Colonic mucosa (tissue), 4 donors: ENCODE results near the gene ITGAL. TPM values are rescaled to one million over a fixed set of nuclear protein-coding genes. Genes with fewer than 3 reads are reported as not detected.
A peak's percentile ranks its signal among the peaks of the same experiment; 100 is the strongest.

ENCODE experiments used
- DNase-seq: peaks from one replicate; pipeline ENCODE4 v3.0.0-alpha.2; 2020
- H3K27ac ChIP-seq: fragments of 200-600 bp; one replicate; pipeline ENCODE4 v1.8.0; 2021
- H3K27me3 ChIP-seq: fragments of 200-600 bp; one replicate; pipeline ENCODE4 v1.8.0; 2021
- H3K36me3 ChIP-seq: fragments of 200-600 bp; one replicate; pipeline ENCODE4 v1.8.0; 2021
- H3K4me1 ChIP-seq: fragments of 200-600 bp; one replicate; pipeline ENCODE4 v1.8.0; 2021; ENCODE audit warnings: mild to moderate bottlenecking
- H3K4me3 ChIP-seq: fragments of 200-600 bp; one replicate; pipeline ENCODE4 v1.8.0; 2021
- H3K9ac ChIP-seq, 2 donors: one replicate each; pipeline ENCODE4 v1.7.0; 2013; ENCODE audit warnings: control low read depth in 2 of 2, low read depth in 2 of 2, low read length in 2 of 2
- H3K9me3 ChIP-seq: fragments of 200-600 bp; one replicate; pipeline ENCODE4 v1.8.0; 2021
- CTCF ChIP-seq: fragments of 200-600 bp; IDR thresholded peaks from one replicate; pipeline ENCODE4 v1.8.0; 2022; ENCODE audit warnings: antibody characterized with exemption, mild to moderate bottlenecking
- intact Hi-C: fragments of 100-400 bp; cut with DNase I; formaldehyde crosslinking; loops from one replicate; pipeline ENCODE4 v1.14.1; 2022
- total RNA-seq, 2 donors: library from RNA; stranded (reverse); fragmentation: NEBNext Ultra II Directional in 1 of 2; extraction: Animal tissue kit (Norgen Biotek cat#: 25700) in 1 of 2; gene quantifications; one replicate each; pipeline ENCODE4 v1.2.1, GENCODE V29; 2021
- donor health status: healthy.
- donor health status: DM: no; HTN: no; CAD: no.
- donor health status: DM: no; HTN: no; CAD: no.

ITGAL gene
- total RNA-seq, 2 donors from 2014 or later = 3.4 to 4.8 TPM

- intact Hi-C loops = no loop called here
- DNase-seq = peak; percentile 99
- TF ChIP-seq CTCF = no peak
- no peaks in the 10 kb centered on the region for H3K27me3 ChIP-seq
- no peaks in the 10 kb centered on the region for H3K9me3 ChIP-seq
- peaks cover 11% of the 10 kb centered on the region for H3K4me1 ChIP-seq
- H3K4me3 ChIP-seq = peak within 1 kb of the TSS; percentile 79
- peak within 1 kb of the TSS; percentile 91 to 98 for H3K9ac ChIP-seq
- no peaks in the 10 kb centered on the region for H3K36me3 ChIP-seq
- peak within 1 kb of the TSS; percentile 87 for H3K27ac ChIP-seq
These were observed 85.6 kb downstream of the ITGAL start, which contains the start of gene ZNF764 for GRCh38 chr16:30557957-30558788. ZNF764 (minus strand) TSS chr16:30558374; CDS start chr16:30558182, 192 bp downstream.

GRCh38 chr16:30558789-30559377 is 86.3 kb downstream of the ITGAL start:
- peak overlapping the region; percentile 87 for H3K27ac ChIP-seq
- intact Hi-C loops = no loop called here
- H3K27me3 ChIP-seq = no peaks in the 10 kb centered on the region
- peak overlapping the region; percentile 29 for H3K4me3 ChIP-seq
- no peaks in the 10 kb centered on the region for H3K36me3 ChIP-seq
- peaks cover 11% of the 10 kb centered on the region for H3K4me1 ChIP-seq
- TF ChIP-seq CTCF = no peak
- no peaks in the 10 kb centered on the region for H3K9me3 ChIP-seq
- DNase-seq = no peak
- H3K9ac ChIP-seq = peak overlapping the region in 1 of 2 donors; percentile 66

GRCh38 chr16:30559690-30560089 is 87.1 kb downstream of the ITGAL start:
- no peak for DNase-seq
- no peak overlapping the region for H3K27ac ChIP-seq
- peaks cover 11% of the 10 kb centered on the region for H3K4me1 ChIP-seq
- no peak for TF ChIP-seq CTCF
- intact Hi-C loops = no loop called here
- no peaks in the 10 kb centered on the region for H3K27me3 ChIP-seq
- H3K9ac ChIP-seq = peak overlapping the region in 1 of 2 donors; percentile 12
- H3K36me3 ChIP-seq = no peaks in the 10 kb centered on the region
- H3K4me3 ChIP-seq = no peak overlapping the region
- H3K9me3 ChIP-seq = no peaks in the 10 kb centered on the region

GRCh38 chr16:30561089-30561816 is 88.7 kb downstream of the ITGAL start:
- Histone ChIP-seq H3K36me3 (no peaks in the 10 kb centered on the region), H3K9ac (peak overlapping the region; percentile 44 to 68), H3K27me3 (no peaks in the 10 kb centered on the region), H3K4me1 (peaks cover 11% of the 10 kb centered on the region), H3K9me3 (no peaks in the 10 kb centered on the region), H3K27ac (peak overlapping the region; percentile 67), H3K4me3 (peak overlapping the region; percentile 40)
- intact Hi-C loops = no loop called here
- no peak for TF ChIP-seq CTCF
- DNase-seq = peak; percentile 53

GRCh38 chr16:30562021-30562420 is 89.5 kb downstream of the ITGAL start:
- Histone ChIP-seq H3K4me3 (peak overlapping the region; percentile 40), H3K4me1 (peaks cover 5% of the 10 kb centered on the region), H3K36me3 (no peaks in the 10 kb centered on the region), H3K9me3 (no peaks in the 10 kb centered on the region), H3K27me3 (no peaks in the 10 kb centered on the region), H3K27ac (peak overlapping the region; percentile 67), H3K9ac (peak overlapping the region; percentile 44 to 68)
- TF ChIP-seq CTCF = no peak
- intact Hi-C loops = no loop called here
- peak; percentile 66 for DNase-seq
